ENCODE results near the gene SLC27A2.
"Not testable (repeated sequence)": the region's sequence is repeated elsewhere in the genome, so short reads cannot be mapped to it uniquely, and the experiment has no call there.

The SLC27A2 gene

DNA sequence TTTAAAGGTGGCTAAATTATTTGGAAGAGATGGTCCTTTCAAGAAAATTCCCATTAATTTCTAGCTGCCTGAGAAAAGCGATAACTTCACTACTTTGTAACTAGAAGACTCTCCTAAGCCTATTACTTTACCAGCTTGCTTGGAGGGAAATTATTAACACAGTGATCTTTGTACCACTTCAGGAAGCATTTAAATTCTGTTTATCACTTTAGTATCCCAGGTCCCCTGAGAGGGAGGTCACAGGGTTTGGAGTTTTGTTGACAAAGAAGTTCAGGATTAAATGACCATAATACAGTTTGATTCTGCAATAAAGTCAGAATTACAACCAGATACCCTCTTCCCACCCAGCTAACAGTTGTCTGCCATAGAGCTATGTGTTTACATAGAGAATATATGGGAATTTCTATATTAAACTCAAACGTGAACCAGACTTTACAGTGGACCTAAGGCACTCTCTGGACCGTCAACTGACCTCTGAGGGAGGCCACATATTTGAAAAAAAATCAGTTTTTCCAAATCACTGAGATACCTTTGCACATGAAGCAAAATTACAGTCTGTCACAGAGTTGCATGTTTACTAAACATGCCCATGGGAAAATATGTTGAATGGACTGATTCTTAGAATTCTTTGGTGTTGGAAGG is 3.0 kb downstream of the SLC27A2 start:
- TF ChIP-seq, protein P1, sequence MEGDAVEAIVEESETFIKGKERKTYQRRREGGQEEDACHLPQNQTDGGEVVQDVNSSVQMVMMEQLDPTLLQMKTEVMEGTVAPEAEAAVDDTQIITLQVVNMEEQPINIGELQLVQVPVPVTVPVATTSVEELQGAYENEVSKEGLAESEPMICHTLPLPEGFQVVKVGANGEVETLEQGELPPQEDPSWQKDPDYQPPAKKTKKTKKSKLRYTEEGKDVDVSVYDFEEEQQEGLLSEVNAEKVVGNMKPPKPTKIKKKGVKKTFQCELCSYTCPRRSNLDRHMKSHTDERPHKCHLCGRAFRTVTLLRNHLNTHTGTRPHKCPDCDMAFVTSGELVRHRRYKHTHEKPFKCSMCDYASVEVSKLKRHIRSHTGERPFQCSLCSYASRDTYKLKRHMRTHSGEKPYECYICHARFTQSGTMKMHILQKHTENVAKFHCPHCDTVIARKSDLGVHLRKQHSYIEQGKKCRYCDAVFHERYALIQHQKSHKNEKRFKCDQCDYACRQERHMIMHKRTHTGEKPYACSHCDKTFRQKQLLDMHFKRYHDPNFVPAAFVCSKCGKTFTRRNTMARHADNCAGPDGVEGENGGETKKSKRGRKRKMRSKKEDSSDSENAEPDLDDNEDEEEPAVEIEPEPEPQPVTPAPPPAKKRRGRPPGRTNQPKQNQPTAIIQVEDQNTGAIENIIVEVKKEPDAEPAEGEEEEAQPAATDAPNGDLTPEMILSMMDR (conservative IDR thresholded peaks at IDR 0.05; ENCODE audit: low read depth, low read length), result no peak
- no peak overlapping the region for H3K4me3 ChIP-seq (ENCODE audit: low read length)
- no peak for DNase-seq (ENCODE audit: low read depth)

DNA sequence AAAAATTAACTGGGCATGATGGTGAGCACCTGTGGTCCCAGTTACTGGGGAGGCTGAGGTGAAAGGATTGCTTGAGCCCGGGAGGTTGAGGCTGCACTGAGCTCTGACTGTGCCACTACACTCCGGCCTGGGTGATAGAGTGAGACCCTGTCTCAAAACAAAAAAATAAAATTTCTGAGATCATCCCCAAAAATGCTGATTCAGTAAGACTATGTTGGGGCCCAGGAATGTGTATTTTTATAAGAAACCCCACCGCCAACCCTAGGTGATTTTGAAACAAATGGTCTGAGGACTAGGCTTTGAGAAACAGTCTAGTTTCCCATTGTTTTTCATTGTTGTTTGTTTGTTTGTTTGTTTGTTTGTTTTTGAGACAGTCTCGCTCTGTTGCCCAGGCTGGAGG is 4.1 kb downstream of the SLC27A2 start:
- TF ChIP-seq, protein P1 (conservative IDR thresholded peaks at IDR 0.05; ENCODE audit: low read depth, low read length), result no peak
- no peak overlapping the region for H3K4me3 ChIP-seq (ENCODE audit: low read length)
- no peak for DNase-seq (ENCODE audit: low read depth)

DNA sequence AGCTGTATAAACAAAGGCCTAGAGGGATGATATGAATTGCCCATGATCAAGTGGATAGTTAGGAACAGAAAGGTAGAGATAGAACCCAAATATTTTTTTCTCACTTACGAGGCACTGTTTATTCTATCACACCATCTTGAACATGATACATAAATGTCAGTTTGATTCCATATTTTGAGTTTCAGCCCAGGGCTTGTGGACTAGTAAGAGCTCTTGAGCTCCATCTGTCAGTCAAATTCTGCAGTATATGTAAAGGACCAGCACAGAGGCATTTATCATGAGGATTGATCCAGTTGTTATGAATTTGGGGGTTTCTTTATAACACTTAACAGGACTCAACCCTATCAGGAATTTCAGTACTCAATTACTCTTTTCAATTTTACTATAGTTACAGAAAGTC is 4.8 kb downstream of the SLC27A2 start:
- DNase-seq (ENCODE audit: low read depth), result no peak
- TF ChIP-seq, protein P1 (conservative IDR thresholded peaks at IDR 0.05; ENCODE audit: low read depth, low read length), result no peak
- H3K4me3 ChIP-seq (ENCODE audit: low read length), result no peak overlapping the region

DNA sequence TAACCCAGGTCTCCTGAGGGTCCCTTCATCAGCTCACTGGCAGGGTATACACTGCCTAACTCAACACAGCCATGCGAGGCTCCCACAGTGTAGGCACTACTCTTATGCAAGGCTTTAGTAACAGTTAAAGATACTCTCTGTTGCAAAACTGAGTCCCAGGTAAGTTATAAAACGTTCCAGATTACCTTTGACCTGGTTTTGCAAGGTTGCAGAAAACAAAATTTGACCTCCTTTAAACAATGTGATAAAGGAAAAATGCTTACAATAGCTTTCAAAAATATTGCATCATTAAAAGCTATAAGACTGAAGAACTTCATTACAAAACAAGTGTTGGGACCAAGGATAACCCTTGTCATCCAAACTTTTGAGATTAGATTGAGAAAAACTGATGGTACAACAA is 5.5 kb downstream of the SLC27A2 start:
- H3K4me3 ChIP-seq (ENCODE audit: low read length), result no peak overlapping the region
- DNase-seq (ENCODE audit: low read depth), result no peak
- TF ChIP-seq, protein P1 (conservative IDR thresholded peaks at IDR 0.05; ENCODE audit: low read depth, low read length), result no peak

DNA sequence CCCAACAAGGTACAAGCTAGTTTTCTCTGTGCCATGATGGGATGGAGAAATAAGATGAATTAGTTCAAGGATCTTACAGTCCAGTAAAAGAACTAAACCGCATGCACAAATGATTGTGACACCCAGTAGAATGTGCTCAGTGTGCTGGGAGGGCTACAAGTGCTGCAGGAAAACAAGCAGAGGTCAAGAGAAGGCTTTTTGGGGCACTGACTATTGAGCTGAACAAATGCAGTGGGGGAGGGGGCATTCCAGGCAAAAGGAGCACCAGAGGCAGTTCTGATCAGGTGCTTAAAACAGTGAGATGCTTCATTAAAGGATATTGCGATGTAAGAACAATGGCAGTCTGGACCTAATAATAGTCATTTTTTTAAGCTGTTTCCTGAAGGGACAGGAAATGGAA is 6.0 kb downstream of the SLC27A2 start:
- no peak for DNase-seq (ENCODE audit: low read depth)
- no peak overlapping the region for H3K4me3 ChIP-seq (ENCODE audit: low read length)
- TF ChIP-seq, protein P1 (conservative IDR thresholded peaks at IDR 0.05; ENCODE audit: low read depth, low read length), result no peak

DNA sequence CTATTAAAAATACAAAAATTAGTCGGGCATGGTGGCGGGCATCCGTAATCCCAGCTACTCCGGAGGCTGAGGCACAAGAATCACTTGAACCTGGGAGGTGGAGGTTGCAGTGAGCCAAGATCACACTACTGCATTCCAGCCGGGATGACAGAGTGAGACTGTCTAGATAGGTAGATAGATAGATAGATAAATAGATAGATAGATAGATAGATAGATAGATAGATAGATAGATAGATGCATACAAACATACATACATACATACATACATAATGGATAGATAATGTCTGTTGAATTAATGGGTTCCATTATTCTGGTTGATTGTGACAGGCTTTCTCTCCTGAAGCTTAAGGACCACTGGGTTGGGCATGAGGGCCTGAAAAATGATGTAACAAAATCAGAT is 6.8 kb downstream of the SLC27A2 start:
- H3K4me3 ChIP-seq (ENCODE audit: low read length); DNase-seq (ENCODE audit: low read depth): not testable (repeated sequence)

- TF ChIP-seq, protein P1 (conservative IDR thresholded peaks at IDR 0.05; ENCODE audit: low read depth, low read length), result no peak
- no peak overlapping the region for H3K4me3 ChIP-seq (ENCODE audit: low read length)
- DNase-seq (ENCODE audit: low read depth), result no peak
Observed at GRCh38 chr15:50189633-50190032, 7.6 kb downstream of the SLC27A2 start.

All from retinal pigment epithelial cell (primary cell).